22Rv1 (cell line): ENCODE results near the gene TBC1D22A.

Experiments used
- ZFX ChIP-seq: fragments of 450-650 bp; IDR thresholded peaks from 2 replicates; pipeline ENCODE4 v1.6.1; 2017; ENCODE audit warnings: antibody characterized with exemption, borderline replicate concordance
- TF ChIP-seq, protein P1 (sequence below): fragments of 450-650 bp; IDR thresholded peaks from 2 replicates; pipeline ENCODE4 v1.5.1; 2017; ENCODE audit warnings: mild to moderate bottlenecking

DNA sequence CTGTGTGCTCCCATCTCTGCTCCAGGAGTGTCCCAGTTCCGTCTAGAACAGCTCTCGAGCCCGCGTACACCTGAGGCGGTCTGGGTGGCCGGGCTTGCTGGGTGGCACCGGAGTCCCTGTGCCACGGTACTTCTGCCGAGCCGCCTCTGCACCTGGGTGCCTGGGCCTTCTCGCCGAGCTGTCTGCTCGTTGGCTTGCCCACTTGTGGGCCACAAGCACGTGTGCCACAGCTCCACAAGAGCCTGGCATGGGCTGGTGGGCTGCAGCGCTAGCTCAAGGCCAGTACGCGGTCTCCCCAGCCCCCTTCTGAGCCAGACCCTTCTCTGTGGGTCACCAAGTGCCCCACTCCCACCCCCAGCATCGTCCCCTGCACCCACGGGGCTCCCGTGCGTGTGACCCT is 388.0 kb downstream of the TBC1D22A start:
- TF ChIP-seq, protein P1, sequence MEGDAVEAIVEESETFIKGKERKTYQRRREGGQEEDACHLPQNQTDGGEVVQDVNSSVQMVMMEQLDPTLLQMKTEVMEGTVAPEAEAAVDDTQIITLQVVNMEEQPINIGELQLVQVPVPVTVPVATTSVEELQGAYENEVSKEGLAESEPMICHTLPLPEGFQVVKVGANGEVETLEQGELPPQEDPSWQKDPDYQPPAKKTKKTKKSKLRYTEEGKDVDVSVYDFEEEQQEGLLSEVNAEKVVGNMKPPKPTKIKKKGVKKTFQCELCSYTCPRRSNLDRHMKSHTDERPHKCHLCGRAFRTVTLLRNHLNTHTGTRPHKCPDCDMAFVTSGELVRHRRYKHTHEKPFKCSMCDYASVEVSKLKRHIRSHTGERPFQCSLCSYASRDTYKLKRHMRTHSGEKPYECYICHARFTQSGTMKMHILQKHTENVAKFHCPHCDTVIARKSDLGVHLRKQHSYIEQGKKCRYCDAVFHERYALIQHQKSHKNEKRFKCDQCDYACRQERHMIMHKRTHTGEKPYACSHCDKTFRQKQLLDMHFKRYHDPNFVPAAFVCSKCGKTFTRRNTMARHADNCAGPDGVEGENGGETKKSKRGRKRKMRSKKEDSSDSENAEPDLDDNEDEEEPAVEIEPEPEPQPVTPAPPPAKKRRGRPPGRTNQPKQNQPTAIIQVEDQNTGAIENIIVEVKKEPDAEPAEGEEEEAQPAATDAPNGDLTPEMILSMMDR, result no peak
- no peak for TF ChIP-seq ZFX
